ENCODE data around the gene KDM4C. TPM values are rescaled to one million over a fixed set of nuclear protein-coding genes. Genes with fewer than 3 reads are reported as not detected.

KDM4C gene
- total and polyA plus RNA-seq, 8 donors: 6.7 to 129 (median 79.9) TPM

DNA sequence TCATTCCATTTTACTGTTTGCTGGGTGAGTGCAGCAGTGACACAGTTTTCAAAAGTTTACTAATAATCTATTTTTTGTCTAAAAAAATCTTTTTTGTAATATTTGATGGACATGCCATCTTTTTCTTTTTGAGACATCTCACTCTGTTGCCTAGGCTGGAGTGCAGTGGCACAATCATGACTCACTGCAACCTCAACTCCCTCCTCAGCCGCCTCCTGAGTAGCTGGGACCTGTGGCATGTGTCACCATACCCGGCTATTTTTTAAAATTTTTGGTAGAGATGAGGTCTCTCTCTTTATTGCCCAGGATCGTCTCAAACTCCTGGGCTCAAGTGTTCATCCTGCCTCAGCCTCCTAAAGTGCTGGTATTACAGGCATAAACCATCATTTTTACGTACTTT is 86.0 kb downstream of the KDM4C start:
- Histone ChIP-seq H3K27ac (no peak overlapping the region), H3K27me3 (no peaks in the 10 kb centered on the region), H3K4me3 (no peak overlapping the region), H3K4me1 (peaks cover 0 to 8% (median 0%) of the 10 kb centered on the region in 4 donors), H3K9me3 (no peaks in the 10 kb centered on the region), H3K36me3 (peaks cover 0 to 9% (median 4%) of the 10 kb centered on the region in 4 donors)
- TF ChIP-seq, protein P1, sequence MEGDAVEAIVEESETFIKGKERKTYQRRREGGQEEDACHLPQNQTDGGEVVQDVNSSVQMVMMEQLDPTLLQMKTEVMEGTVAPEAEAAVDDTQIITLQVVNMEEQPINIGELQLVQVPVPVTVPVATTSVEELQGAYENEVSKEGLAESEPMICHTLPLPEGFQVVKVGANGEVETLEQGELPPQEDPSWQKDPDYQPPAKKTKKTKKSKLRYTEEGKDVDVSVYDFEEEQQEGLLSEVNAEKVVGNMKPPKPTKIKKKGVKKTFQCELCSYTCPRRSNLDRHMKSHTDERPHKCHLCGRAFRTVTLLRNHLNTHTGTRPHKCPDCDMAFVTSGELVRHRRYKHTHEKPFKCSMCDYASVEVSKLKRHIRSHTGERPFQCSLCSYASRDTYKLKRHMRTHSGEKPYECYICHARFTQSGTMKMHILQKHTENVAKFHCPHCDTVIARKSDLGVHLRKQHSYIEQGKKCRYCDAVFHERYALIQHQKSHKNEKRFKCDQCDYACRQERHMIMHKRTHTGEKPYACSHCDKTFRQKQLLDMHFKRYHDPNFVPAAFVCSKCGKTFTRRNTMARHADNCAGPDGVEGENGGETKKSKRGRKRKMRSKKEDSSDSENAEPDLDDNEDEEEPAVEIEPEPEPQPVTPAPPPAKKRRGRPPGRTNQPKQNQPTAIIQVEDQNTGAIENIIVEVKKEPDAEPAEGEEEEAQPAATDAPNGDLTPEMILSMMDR (IDR thresholded peaks at IDR 0.05): no peak
- no peak for TF ChIP-seq POLR2AphosphoS5 (IDR thresholded peaks at IDR 0.05)
- no peak for TF ChIP-seq POLR2A (IDR thresholded peaks at IDR 0.05)
- no peak for TF ChIP-seq EP300 (IDR thresholded peaks at IDR 0.05)
- no peak for DNase-seq
- intact Hi-C loops (cut with DNase I; ENCODE audit: low total_unique reads): no loop called here
- 91 to 96% (median 95%) methylated on average over 4 of the region's 4 CpGs for WGBS, 5 donors

DNA sequence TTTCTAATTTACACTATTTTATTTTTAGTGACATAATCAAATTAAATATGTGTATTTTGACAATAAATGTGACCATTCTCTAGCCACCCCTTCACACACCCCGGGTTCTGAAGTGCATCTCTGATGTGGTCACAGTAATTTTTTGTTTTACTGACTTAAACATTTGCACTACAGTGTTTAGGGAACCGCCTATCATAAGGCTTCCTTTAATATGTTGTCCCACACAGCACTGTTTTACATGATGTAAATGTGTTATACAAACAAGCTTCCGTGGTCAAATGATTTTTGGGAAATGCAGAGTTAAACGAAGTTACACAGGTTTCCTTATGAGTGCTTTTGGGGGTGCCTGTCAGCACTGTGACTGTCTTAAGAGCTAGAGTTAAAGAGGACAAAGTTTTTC is 86.5 kb downstream of the KDM4C start:
- 83 to 92% (median 84%) methylated on average over 4 of the region's 4 CpGs for whole genome bisulfite sequencing, 5 donors
- H3K4me3 ChIP-seq: no peak overlapping the region
- no peaks in the 10 kb centered on the region for H3K9me3 ChIP-seq
- peaks cover 0 to 9% (median 4%) of the 10 kb centered on the region in 4 donors for H3K36me3 ChIP-seq
- peaks cover 0 to 8% (median 0%) of the 10 kb centered on the region in 4 donors for H3K4me1 ChIP-seq
- no peak for DNase-seq
- intact Hi-C loops (cut with DNase I; ENCODE audit: low total_unique reads): no loop called here
- no peak for TF ChIP-seq POLR2A (IDR thresholded peaks at IDR 0.05)
- TF ChIP-seq, protein P1 (IDR thresholded peaks at IDR 0.05): no peak
- no peak for TF ChIP-seq EP300 (IDR thresholded peaks at IDR 0.05)
- TF ChIP-seq POLR2AphosphoS5 (IDR thresholded peaks at IDR 0.05): no peak
- H3K27ac ChIP-seq: no peak overlapping the region
- H3K27me3 ChIP-seq: no peaks in the 10 kb centered on the region

DNA sequence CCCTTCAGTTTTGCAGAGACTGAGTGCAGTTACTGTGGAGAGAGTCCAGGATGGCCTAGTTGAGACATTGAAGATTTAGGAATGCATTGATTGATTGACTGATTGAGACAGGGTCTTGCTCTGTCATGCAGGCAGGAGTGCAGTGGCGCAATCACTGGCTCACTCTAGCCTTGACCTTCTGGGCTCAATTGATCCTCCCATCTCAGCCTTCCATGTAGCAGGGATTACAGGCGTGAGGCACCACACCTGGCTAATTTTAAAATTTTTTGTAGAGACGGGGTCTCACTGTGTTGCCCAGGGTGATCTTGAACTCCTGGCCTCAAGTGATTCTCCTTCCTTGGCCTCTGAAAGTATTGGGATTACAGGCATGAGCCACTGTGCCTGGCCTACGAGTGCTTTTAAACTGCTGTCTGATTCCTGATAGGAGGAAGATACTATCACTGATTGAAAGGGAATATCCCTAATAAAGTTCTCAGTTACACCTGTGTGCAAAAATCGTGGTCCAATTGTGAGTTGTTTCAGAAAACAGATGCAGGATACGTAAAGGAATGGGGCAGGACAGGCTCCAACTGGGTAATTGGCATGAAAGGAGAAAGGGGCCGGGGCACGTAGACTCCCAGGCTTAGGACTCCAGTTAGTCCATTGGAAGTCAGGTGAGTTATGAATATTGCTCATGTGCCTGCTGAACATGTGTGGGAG is 87.5 kb downstream of the KDM4C start:
- WGBS, 5 donors: 87 to 91% (median 88%) methylated on average over 8 of the region's 8 CpGs
- Histone ChIP-seq H3K4me3 (no peak overlapping the region), H3K27ac (no peak overlapping the region), H3K4me1 (peaks cover 0 to 8% (median 0%) of the 10 kb centered on the region in 4 donors), H3K36me3 (peaks cover 9 to 18% (median 13%) of the 10 kb centered on the region in 4 donors), H3K27me3 (no peaks in the 10 kb centered on the region), H3K9me3 (no peaks in the 10 kb centered on the region)
- intact Hi-C loops (cut with DNase I; ENCODE audit: low total_unique reads): no loop called here
- TF ChIP-seq POLR2A (IDR thresholded peaks at IDR 0.05): no peak
- TF ChIP-seq, protein P1 (IDR thresholded peaks at IDR 0.05): no peak
- no peak for TF ChIP-seq EP300 (IDR thresholded peaks at IDR 0.05)
- no peak for TF ChIP-seq POLR2AphosphoS5 (IDR thresholded peaks at IDR 0.05)
- DNase-seq: no peak

DNA sequence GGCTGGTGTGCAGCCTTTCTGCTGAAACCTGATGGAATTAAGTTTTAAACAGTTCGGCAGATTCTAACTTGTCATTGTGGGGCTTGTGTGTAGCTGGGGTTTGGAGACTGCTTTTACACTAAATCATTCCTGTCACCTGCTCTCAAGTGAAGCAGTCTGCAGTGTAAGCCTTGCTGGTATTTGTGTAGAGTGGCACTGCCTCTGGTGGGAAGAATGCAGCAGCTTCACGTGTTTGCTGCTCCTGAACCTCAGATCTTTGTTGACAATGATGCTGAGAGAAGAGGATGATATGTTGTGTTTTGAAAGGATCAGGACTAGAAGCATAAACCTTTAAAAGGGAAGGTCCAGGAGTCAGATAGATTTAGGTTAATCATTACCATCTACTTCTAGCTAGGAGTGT is 88.1 kb downstream of the KDM4C start:
- Histone ChIP-seq H3K27me3 (no peaks in the 10 kb centered on the region), H3K4me3 (no peak overlapping the region), H3K9me3 (no peaks in the 10 kb centered on the region), H3K4me1 (peaks cover 0 to 8% (median 0%) of the 10 kb centered on the region in 4 donors), H3K36me3 (peaks cover 10 to 24% (median 19%) of the 10 kb centered on the region in 4 donors), H3K27ac (no peak overlapping the region)
- TF ChIP-seq EP300 (IDR thresholded peaks at IDR 0.05): no peak
- TF ChIP-seq, protein P1 (IDR thresholded peaks at IDR 0.05): peak in 1 of 7 experiments; percentile 33
- intact Hi-C loops (cut with DNase I; ENCODE audit: low total_unique reads): no loop called here
- WGBS, 5 donors: 48 to 58% (median 53%) methylated on average over 2 of the region's 2 CpGs
- peak in 1 of 2 donors; percentile 51 for DNase-seq
